Hepatocyte (in vitro differentiated cells): ENCODE data around the gene CNPY2.

Source experiments
- CTCF ChIP-seq: fragments of 200-600 bp; sonication (generic); IDR thresholded peaks from 2 replicates; pipeline ENCODE4 v1.5.1; 2016; ENCODE audit warnings: antibody characterized with exemption, mild to moderate bottlenecking; ENCODE audit not compliant: poor library complexity
- EZH2 ChIP-seq: fragments of 200-600 bp; sonication (generic); IDR thresholded peaks from 2 replicates; pipeline ENCODE4 v1.6.1; 2016; ENCODE audit warnings: antibody characterized with exemption, mild to moderate bottlenecking, borderline replicate concordance
- EZH2phosphoT487 ChIP-seq: fragments of 200-600 bp; sonication (generic); IDR thresholded peaks from one replicate; pipeline ENCODE4 v1.6.1; 2018; ENCODE audit warnings: antibody characterized with exemption, mild to moderate bottlenecking, low read depth, moderate library complexity; ENCODE audit not compliant: unreplicated experiment, severe bottlenecking

- TF ChIP-seq CTCF, result no peak
- TF ChIP-seq EZH2phosphoT487, result no peak
- no peak for TF ChIP-seq EZH2
These were observed 33.0 kb upstream of the CNPY2 start for GRCh38 chr12:56348776-56349175.
